GM12872 (cell line): ENCODE results near the gene RNF181.

Source experiments
- CTCF ChIP-seq: IDR thresholded peaks from 3 replicates; pipeline ENCODE4 v1.5.1; 2011; ENCODE audit warnings: low read depth, mild to moderate bottlenecking, low read length, moderate library complexity; ENCODE audit not compliant: insufficient read depth

RNF181 gene

DNA sequence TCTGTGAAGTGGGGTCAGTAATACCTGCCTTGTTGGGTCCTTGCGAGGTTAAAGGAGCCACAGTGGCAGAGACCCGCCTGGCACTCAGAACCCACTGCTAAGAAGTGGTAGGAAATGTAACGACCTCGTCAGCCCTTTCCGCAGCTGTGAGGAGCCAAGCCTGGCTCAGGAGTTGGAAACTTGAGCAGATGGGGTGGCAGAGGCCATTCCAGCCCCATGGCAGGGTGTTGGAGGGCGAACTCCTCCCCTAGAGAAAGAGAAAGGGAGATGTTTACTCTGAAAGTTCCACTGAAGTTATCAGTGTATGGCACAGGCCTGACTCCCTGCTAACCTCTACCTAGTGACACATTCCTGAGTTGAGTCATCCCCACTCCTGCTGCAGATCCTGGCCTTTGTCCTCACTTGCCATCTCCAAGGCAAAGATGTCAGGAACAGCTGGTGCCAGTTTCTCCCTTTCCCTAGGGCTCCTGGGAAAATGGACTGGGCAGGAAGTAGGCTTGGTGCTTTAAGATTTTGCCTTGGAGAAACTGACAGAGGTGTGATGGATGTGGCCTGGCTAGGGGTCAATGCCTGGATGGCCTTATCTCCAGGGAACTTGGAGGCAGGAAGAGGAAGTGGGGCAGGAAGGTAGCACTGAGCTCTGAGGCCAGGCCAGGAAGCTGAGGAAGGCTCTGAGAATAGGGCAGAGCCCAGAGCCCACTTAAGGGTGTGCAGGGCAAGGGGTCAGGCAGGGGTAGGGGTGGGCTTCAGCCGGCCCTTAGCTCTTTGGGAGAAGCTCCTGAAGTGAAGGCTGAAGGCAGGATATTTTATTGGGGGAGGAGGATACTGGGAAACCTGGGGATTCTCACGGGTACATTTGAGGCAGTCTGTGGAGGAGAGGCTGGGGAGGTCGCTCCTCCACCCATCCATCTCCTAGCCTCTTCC lies 10.4 kb upstream of the RNF181 start:
- TF ChIP-seq CTCF = no peak

DNA sequence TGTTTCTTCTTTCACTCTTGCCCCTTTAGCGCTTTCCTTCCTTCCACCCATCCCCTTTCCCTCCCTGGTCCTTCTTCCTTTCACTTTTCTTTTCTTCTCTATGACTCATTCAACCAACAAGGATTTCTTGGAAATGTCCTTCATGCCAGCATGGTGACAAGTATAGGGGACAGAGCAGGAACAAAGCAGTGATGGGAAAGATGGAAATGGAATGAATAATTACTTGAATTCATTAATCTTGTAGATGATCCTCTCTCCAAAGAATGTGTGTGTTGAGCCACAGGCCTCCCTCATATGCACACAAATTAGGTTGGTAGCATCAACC lies 9.8 kb upstream of the RNF181 start:
- TF ChIP-seq CTCF = no peak

DNA sequence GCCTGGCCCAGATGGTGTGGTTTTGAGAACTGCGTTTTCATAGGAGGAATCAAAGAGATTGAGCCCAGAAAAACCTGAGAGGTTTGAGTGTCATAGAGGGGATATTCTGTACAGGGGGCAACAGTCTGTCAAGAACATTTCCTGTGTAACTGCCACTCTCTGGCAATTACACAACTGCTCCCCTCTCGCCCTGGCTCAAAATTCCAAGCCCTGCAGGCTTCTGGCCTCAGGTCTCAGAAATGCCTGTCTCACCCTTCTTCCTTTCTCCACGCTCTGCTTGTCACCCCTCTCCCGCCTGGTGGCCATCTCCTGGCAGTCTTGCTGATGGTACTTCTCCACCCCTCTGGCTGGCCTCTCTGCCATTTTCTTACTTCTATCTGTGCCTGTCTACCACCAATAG lies 7.3 kb upstream of the RNF181 start:
- no peak for TF ChIP-seq CTCF

DNA sequence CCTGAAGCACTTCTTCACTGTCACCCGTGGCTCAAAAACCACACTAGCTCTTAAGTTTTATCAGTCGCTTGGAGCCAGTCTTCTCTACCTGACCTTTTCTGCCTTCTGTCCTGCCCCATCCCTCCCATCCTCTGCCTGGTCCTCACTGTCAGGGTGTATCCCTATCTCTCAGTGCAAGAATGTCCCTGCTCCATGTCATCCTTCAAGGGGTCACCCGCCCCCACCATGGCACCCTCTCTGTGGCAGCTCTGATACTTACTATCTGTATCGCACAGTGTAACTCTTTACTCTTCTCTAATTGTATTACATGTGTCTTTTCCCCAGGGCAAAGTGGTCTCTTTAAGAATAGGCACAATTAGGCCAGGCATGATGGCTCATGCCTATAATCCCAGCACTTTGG lies 6.9 kb upstream of the RNF181 start:
- TF ChIP-seq CTCF = no peak

DNA sequence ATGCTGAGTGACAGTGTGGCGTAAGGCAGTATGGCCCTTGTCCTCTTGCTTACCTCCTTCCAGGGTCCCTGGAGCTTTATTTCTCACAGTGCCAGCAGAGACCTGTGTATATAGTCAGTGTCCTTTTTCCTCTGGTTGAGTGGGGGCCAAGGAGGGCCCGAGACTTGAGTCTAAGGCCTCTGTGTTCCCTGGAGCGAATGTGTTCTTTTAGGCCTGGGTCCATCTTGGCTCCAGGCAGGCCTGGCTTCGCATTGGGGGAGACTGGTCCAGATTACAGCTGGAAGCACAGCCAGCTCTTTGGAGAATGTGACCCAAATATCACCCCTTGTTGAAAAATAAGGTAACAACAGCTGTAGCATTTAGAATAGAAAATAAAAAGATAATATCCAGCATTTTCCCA lies 6.4 kb upstream of the RNF181 start:
- no peak for TF ChIP-seq CTCF

- no peak for TF ChIP-seq CTCF
These were observed 5.4 kb upstream of the RNF181 start for GRCh38 chr2:85589982-85590791.

- no peak for TF ChIP-seq CTCF
These were observed 4.6 kb upstream of the RNF181 start for GRCh38 chr2:85590950-85591349.
